ENCODE measurements around the gene CHSY3. TPM values are rescaled to one million over a fixed set of nuclear protein-coding genes. Genes with fewer than 3 reads are reported as not detected.

Gene CHSY3
- total and polyA plus RNA-seq, 2 experiments from 2014 or later, result 0.44 to 3.0 TPM

DNA sequence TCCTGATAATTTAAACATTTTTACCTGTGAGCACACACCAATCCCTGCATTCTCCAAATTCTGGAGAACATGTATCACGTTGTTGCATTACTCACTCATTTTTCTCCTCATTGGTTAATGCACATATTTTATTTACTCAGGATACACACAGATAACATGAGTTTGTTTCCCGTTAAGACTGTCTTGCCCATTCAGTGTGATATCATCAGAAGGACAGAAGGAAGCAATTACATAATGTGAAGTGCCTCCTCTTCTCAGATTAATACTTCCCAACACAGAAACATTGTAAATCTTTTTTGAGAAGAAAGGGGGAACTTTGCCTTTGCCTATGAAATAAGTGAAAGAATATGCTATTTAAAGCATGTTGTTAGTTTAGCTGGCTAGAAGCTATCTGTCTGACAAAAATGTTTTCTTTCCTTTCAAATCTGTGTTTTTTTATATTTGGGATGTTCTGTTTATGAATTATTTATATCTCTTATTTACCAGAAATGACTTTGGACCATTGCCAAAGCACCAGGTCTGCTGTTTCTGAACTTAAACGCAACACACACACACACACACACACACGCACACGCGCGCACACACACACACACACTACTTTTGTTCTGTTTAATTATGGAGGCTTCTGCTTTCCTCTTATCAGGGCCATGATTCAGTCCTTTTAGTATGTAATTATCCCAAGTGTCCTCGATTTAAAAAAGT is 186.5 kb downstream of the CHSY3 start:
- H3K27me3 Mint-ChIP-seq (ENCODE audit: insufficient read depth, low read depth, poor library complexity), result no peaks in the 10 kb centered on the region
- no peaks in the 10 kb centered on the region for H3F3A ChIP-seq (replicated peaks; ENCODE audit: low read depth)

More for the DNA sequence above, 186.5 kb downstream of the CHSY3 start:
- Mint-ChIP-seq H3K4me3 (no peak overlapping the region), H3K36me3 (ENCODE audit: low read depth) (no peaks in the 10 kb centered on the region), H3K9me3 (no peaks in the 10 kb centered on the region; the same call in 1 of the 3 replicates), H3K4me1 (peaks cover 11% of the 10 kb centered on the region; the same call in 2 of the 3 replicates), H3K27ac (no peak overlapping the region)
- no peaks in the 10 kb centered on the region for H3K27me3 ChIP-seq (ENCODE audit: insufficient read depth)
- no peaks in the 10 kb centered on the region for H3K79me2 ChIP-seq (replicated peaks; ENCODE audit: insufficient read depth)
- H2AFZ ChIP-seq, result no peak overlapping the region
- H3K36me3 ChIP-seq (ENCODE audit: insufficient read depth), result no peaks in the 10 kb centered on the region
- no peaks in the 10 kb centered on the region for H3K9me2 ChIP-seq (ENCODE audit: insufficient read depth)
- ATAC-seq (no peak), DNase-seq (ENCODE audit: low spot score) (no peak)
- no peak overlapping the region for H3K4me2 ChIP-seq
- no peak overlapping the region for H3K4me3 ChIP-seq
- no peak overlapping the region for H3K27ac ChIP-seq (ENCODE audit: low read depth)
- 0 out of 2 replicates have a peak, but pooled peaks cover 4% of the 10 kb centered on the region for H3K4me1 ChIP-seq (ENCODE audit: insufficient read depth)
- TF ChIP-seq EZH2phosphoT487 (IDR thresholded peaks at IDR 0.05; ENCODE audit: unreplicated experiment) (no peak), EZH2 (IDR thresholded peaks at IDR 0.05; ENCODE audit: low read depth, unreplicated experiment) (no peak), ZNF331 (CRISPR knock-in tag; IDR thresholded peaks at IDR 0.05; ENCODE audit: low read depth) (no peak), CREB1 (CRISPR knock-in tag; IDR thresholded peaks at IDR 0.05; ENCODE audit: low read depth) (no peak), ZNF114 (CRISPR knock-in tag; IDR thresholded peaks at IDR 0.05) (no peak), STAT1 (IDR thresholded peaks at IDR 0.05; ENCODE audit: unreplicated experiment) (no peak), POLR2AphosphoS5 (IDR thresholded peaks at IDR 0.05; ENCODE audit: low read depth) (no peak), JUNB (IDR thresholded peaks at IDR 0.05; ENCODE audit: unreplicated experiment) (no peak), NANOG (IDR thresholded peaks at IDR 0.05; ENCODE audit: borderline replicate concordance) (no peak)
- TF ChIP-seq, protein P1, sequence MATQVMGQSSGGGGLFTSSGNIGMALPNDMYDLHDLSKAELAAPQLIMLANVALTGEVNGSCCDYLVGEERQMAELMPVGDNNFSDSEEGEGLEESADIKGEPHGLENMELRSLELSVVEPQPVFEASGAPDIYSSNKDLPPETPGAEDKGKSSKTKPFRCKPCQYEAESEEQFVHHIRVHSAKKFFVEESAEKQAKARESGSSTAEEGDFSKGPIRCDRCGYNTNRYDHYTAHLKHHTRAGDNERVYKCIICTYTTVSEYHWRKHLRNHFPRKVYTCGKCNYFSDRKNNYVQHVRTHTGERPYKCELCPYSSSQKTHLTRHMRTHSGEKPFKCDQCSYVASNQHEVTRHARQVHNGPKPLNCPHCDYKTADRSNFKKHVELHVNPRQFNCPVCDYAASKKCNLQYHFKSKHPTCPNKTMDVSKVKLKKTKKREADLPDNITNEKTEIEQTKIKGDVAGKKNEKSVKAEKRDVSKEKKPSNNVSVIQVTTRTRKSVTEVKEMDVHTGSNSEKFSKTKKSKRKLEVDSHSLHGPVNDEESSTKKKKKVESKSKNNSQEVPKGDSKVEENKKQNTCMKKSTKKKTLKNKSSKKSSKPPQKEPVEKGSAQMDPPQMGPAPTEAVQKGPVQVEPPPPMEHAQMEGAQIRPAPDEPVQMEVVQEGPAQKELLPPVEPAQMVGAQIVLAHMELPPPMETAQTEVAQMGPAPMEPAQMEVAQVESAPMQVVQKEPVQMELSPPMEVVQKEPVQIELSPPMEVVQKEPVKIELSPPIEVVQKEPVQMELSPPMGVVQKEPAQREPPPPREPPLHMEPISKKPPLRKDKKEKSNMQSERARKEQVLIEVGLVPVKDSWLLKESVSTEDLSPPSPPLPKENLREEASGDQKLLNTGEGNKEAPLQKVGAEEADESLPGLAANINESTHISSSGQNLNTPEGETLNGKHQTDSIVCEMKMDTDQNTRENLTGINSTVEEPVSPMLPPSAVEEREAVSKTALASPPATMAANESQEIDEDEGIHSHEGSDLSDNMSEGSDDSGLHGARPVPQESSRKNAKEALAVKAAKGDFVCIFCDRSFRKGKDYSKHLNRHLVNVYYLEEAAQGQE (IDR thresholded peaks at IDR 0.05; ENCODE audit: unreplicated experiment), result no peak
- TF ChIP-seq, protein P2, sequence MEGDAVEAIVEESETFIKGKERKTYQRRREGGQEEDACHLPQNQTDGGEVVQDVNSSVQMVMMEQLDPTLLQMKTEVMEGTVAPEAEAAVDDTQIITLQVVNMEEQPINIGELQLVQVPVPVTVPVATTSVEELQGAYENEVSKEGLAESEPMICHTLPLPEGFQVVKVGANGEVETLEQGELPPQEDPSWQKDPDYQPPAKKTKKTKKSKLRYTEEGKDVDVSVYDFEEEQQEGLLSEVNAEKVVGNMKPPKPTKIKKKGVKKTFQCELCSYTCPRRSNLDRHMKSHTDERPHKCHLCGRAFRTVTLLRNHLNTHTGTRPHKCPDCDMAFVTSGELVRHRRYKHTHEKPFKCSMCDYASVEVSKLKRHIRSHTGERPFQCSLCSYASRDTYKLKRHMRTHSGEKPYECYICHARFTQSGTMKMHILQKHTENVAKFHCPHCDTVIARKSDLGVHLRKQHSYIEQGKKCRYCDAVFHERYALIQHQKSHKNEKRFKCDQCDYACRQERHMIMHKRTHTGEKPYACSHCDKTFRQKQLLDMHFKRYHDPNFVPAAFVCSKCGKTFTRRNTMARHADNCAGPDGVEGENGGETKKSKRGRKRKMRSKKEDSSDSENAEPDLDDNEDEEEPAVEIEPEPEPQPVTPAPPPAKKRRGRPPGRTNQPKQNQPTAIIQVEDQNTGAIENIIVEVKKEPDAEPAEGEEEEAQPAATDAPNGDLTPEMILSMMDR (conservative IDR thresholded peaks at IDR 0.05; ENCODE audit: low read depth in 2 of 2), result no peak
- TF ChIP-seq, protein P3, sequence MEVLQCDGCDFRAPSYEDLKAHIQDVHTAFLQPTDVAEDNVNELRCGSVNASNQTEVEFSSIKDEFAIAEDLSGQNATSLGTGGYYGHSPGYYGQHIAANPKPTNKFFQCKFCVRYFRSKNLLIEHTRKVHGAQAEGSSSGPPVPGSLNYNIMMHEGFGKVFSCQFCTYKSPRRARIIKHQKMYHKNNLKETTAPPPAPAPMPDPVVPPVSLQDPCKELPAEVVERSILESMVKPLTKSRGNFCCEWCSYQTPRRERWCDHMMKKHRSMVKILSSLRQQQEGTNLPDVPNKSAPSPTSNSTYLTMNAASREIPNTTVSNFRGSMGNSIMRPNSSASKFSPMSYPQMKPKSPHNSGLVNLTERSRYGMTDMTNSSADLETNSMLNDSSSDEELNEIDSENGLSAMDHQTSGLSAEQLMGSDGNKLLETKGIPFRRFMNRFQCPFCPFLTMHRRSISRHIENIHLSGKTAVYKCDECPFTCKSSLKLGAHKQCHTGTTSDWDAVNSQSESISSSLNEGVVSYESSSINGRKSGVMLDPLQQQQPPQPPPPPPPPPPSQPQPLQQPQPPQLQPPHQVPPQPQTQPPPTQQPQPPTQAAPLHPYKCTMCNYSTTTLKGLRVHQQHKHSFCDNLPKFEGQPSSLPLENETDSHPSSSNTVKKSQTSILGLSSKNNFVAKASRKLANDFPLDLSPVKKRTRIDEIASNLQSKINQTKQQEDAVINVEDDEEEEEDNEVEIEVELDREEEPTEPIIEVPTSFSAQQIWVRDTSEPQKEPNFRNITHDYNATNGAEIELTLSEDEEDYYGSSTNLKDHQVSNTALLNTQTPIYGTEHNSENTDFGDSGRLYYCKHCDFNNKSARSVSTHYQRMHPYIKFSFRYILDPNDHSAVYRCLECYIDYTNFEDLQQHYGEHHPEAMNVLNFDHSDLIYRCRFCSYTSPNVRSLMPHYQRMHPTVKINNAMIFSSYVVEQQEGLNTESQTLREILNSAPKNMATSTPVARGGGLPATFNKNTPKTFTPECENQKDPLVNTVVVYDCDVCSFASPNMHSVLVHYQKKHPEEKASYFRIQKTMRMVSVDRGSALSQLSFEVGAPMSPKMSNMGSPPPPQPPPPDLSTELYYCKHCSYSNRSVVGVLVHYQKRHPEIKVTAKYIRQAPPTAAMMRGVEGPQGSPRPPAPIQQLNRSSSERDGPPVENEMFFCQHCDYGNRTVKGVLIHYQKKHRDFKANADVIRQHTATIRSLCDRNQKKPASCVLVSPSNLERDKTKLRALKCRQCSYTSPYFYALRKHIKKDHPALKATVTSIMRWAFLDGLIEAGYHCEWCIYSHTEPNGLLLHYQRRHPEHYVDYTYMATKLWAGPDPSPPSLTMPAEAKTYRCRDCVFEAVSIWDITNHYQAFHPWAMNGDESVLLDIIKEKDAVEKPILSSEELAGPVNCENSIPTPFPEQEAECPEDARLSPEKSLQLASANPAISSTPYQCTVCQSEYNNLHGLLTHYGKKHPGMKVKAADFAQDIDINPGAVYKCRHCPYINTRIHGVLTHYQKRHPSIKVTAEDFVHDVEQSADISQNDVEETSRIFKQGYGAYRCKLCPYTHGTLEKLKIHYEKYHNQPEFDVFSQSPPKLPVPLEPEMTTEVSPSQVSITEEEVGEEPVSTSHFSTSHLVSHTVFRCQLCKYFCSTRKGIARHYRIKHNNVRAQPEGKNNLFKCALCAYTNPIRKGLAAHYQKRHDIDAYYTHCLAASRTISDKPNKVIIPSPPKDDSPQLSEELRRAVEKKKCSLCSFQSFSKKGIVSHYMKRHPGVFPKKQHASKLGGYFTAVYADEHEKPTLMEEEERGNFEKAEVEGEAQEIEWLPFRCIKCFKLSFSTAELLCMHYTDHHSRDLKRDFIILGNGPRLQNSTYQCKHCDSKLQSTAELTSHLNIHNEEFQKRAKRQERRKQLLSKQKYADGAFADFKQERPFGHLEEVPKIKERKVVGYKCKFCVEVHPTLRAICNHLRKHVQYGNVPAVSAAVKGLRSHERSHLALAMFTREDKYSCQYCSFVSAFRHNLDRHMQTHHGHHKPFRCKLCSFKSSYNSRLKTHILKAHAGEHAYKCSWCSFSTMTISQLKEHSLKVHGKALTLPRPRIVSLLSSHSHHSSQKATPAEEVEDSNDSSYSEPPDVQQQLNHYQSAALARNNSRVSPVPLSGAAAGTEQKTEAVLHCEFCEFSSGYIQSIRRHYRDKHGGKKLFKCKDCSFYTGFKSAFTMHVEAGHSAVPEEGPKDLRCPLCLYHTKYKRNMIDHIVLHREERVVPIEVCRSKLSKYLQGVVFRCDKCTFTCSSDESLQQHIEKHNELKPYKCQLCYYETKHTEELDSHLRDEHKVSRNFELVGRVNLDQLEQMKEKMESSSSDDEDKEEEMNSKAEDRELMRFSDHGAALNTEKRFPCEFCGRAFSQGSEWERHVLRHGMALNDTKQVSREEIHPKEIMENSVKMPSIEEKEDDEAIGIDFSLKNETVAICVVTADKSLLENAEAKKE (CRISPR knock-in tag; IDR thresholded peaks at IDR 0.05), result no peak
- TF ChIP-seq, protein P4, sequence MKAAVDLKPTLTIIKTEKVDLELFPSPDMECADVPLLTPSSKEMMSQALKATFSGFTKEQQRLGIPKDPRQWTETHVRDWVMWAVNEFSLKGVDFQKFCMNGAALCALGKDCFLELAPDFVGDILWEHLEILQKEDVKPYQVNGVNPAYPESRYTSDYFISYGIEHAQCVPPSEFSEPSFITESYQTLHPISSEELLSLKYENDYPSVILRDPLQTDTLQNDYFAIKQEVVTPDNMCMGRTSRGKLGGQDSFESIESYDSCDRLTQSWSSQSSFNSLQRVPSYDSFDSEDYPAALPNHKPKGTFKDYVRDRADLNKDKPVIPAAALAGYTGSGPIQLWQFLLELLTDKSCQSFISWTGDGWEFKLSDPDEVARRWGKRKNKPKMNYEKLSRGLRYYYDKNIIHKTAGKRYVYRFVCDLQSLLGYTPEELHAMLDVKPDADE (IDR thresholded peaks at IDR 0.05), result no peak
- H4K20me1 ChIP-seq (replicated peaks; ENCODE audit: insufficient read depth), result no peaks in the 10 kb centered on the region

Measured in GM23338 (cell line).